ENCODE measurements around the gene FNBP1L.
A peak's percentile ranks its signal among the peaks of the same experiment; 100 is the strongest.

Gene FNBP1L

GRCh38 chr1:93489756-93490155 lies 41.8 kb downstream of the FNBP1L start:
- peak; percentile 16 for DNase-seq (ENCODE audit: low spot score)

- no peak for DNase-seq (ENCODE audit: low spot score)
Observed at GRCh38 chr1:93490357-93490756, 42.4 kb downstream of the FNBP1L start.

DNA sequence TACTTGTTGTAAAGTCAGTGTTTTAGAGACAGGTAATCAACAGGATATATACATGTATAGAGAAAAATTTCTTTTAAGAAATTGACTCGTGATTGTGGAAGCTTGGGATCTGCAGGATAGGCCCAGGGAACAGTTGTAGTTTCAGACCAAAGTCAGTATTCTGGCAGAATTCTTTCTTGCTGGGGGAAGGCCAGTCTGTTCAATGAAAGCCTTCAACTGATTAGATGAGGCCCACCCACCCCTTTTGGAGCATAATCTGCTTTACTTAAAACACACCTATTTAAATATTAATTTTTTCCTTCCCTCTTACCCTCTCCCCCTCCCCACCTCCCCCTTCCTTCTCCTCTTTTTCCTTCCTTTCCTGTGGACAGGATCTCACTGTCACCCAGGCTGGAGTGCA lies 48.0 kb downstream of the FNBP1L start:
- no peak for DNase-seq (ENCODE audit: low spot score)

- DNase-seq (ENCODE audit: low spot score) = no peak
Observed at GRCh38 chr1:93496520-93496919, 48.6 kb downstream of the FNBP1L start.

GRCh38 chr1:93499075-93499474 lies 51.2 kb downstream of the FNBP1L start:
- no peak for DNase-seq (ENCODE audit: low spot score)

DNA sequence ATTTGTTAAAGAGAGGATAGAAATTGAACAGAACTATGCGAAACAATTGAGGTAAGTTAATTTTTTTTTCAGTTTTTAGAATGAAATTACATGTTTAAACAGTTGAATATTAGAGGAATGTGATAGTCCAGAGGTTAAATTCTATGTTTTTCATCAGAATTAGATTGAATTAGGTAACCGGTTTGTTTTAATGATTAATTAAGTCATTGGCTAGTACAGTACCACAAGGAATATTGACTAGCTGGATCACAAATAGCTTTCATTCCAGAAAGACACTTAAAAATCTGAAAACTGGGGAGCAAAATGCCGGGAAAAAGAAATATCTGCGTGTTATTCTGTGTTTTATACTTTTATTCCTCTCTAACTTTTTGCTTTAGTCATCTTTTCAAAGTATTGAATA lies 51.6 kb downstream of the FNBP1L start:
- DNase-seq (ENCODE audit: low spot score) = no peak

DNA sequence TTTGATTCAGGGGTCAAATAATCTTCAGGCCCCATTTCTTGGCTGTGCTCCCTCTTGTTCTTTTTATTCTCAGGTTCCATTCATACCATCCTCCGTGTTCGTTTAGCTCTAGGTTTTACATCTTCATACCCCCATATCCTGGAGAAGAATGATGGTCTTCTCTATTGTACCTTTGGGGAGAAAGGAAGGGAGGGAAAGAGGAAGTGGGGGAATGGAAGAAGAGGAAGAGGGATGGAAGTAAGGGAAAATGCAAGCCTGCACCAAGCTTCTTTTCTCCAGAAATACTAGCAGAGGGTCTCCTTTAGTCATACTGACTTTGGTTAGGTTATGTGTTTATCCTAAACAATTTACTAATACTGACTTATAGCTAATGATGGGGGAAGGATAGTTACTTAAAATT lies 52.4 kb downstream of the FNBP1L start:
- DNase-seq (ENCODE audit: low spot score) = no peak

DNA sequence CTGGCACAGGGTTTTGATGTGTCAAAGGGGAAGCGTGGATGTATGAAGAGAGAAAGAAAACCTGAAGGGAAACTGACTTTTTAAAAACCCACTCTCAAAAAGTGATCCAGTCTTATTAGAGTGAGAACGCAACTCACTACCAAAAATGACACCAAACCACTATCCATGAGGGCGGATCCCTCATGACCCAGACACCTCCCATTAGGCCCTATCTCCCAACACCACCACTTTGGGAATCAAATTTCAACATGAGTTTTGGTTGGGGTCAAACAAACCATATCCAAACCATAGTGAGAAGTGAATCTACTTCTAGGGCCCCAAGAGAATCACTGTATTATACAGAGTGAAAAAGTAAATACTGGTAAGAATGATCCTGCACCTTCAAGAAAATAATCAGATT lies 53.5 kb downstream of the FNBP1L start:
- no peak for DNase-seq (ENCODE audit: low spot score)

- no peak for DNase-seq (ENCODE audit: low spot score)
Observed at GRCh38 chr1:93501829-93502369, 54.0 kb downstream of the FNBP1L start.

DNA sequence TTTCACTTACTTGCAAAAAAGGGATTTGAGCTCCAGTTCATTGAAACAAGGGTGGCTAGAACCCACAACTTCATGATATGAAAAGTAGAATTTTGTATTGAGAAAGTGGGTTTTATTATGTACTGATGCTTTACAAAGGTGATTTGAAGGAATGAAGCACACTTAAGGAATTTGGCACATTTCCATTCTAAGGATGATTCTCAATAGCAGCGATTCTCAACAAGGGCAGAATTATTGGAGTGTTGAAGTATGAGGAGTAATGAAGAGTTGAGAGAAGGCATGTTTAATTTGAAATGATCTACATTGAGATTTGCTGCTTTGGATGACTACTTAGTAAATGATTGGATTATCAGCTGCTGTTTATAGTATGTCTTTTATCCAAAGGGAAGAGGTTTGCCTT lies 54.7 kb downstream of the FNBP1L start:
- DNase-seq (ENCODE audit: low spot score) = no peak

- DNase-seq (ENCODE audit: low spot score) = no peak
Observed at GRCh38 chr1:93503163-93503562, 55.2 kb downstream of the FNBP1L start.

DNA sequence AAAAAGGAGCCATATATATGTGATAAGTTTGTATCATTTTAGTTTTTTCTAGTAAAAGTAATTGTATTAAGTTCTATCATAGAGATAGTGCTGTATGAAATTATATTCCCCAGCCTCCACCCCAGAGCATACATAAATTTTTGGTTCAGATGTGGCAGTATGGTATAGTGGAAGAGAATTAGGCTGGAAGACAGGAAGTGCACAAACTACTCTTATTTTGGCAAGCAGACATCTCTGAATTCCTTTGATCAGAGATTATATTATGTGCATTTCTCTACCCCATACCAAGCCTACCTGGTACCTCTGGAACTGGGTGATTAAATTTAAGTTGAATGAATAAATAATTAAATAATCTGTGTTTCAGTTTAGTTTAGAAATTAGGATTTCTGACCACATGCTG lies 55.9 kb downstream of the FNBP1L start:
- no peak for DNase-seq (ENCODE audit: low spot score)

DNA sequence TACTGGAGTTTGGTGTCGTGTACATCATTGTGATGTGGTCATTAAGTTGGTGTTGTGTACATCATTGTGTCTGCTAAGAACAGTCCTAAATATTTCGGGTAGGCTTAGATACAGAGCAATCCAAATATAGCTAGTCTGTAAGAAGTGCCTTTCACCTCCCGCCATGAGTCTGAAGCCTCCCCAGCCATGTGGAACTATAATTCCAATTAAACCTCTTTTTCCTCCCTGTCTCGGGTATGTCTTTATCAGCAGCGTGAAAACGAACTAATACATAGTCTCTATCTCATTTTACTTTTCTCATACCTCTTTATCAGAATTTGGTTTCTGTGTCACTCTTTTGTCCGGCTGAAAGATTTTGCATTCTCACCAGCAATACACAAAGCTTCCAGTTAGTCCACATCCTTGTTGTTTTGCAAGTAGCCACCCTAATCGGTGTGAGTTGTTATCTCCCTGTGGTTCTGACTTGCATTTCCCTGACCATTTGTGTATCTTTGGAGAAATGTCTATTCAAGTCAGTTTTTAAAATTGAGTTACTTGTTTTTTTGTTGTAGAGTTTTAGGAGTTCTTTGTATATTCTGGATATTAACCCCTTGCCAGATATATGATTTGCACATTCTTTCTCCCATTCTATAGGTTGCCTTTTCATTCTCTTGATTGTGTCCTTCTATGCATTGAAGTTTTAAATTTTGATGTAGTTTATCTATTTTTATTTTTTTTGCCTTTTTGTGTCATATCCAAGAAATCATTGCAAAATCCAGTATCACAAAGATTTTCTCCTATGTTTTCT lies 56.5 kb downstream of the FNBP1L start:
- no peak for DNase-seq (ENCODE audit: low spot score)

DNA sequence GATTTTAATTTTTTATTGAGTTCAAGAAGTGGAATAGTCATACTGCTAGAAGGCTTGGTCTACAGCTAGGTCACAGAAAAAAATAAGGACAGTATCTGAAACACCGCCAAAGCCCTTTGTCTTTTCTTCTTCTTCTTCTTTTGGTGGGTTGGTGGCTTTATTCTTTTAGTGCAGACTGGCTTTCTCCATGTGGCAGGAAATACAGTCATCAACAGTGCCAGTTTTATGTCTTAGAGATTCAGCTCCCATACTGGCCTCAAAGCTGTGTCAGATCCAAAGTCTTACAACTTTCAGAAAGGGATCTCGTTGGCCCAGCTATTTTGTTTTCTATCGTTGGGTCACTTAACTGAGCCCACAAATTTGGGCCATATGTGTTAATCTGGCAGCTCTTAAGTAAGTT lies 58.2 kb downstream of the FNBP1L start:
- DNase-seq (ENCODE audit: low spot score) = no peak

- no peak for DNase-seq (ENCODE audit: low spot score)
Observed at GRCh38 chr1:93516164-93516563, 68.2 kb downstream of the FNBP1L start.

GRCh38 chr1:93518516-93518915 lies 70.6 kb downstream of the FNBP1L start:
- DNase-seq (ENCODE audit: low spot score) = no peak

DNA sequence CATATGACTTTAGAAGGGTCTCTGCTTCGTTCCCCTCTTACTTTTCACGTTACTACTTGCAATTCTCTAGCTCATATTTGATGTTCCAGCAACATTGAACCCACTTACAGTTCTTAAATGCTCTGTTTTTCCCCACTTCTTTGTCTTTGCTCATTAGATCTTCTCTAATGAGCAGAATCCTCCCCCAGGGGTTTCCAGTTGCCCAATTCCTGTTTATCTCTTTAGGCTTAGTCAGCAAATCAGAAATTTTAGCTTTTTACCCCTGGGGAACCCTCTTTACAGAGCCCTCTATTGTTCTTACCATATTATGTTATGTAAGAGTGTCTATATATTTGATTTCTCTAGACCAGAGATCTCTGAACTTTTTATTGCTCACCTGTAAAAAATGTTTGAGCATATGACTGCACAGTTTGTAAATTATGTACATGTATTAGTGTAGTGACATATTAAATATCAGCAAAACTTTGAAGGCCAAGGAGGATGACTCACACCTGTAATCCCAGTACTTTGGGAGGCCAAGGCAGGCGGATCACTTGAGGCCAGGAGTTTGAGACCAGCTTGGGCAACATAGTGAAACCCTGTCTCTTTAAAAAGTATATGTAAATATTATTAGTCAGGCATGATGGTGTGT lies 71.4 kb downstream of the FNBP1L start:
- DNase-seq (ENCODE audit: low spot score) = no peak

- DNase-seq (ENCODE audit: low spot score) = no peak
Observed at GRCh38 chr1:93521618-93522017, 73.7 kb downstream of the FNBP1L start.

GRCh38 chr1:93522721-93523120 lies 74.8 kb downstream of the FNBP1L start:
- no peak for DNase-seq (ENCODE audit: low spot score)

GRCh38 chr1:93525431-93525830 lies 77.5 kb downstream of the FNBP1L start:
- DNase-seq (ENCODE audit: low spot score) = no peak

DNA sequence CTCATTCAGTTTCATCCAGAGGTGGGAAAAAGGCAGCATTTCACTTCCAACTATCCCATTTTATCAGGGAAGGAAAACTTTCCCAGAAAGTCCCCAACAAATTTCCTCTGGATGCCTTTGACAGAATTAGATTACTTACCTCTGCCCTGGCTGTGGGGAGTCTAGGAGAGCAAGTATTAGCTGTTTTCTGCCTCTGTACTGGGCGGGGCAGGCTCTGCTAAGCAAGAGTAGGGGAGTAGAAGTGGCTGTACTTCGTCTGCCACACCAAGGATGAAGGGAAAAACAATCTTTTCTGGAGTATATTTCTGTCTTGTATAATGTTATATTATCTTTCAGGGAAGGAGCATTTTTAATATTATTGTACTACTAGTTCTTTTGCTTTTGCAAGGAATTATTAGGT lies 78.5 kb downstream of the FNBP1L start:
- no peak for DNase-seq (ENCODE audit: low spot score)

GRCh38 chr1:93528412-93528811 lies 80.5 kb downstream of the FNBP1L start:
- DNase-seq (ENCODE audit: low spot score) = no peak

GRCh38 chr1:93531193-93531592 lies 83.3 kb downstream of the FNBP1L start:
- no peak for DNase-seq (ENCODE audit: low spot score)
